ENCODE measurements around the gene IL34.
"Not testable (repeated sequence)": the region's sequence is repeated elsewhere in the genome, so short reads cannot be mapped to it uniquely, and the experiment has no call there.

The IL34 gene

DNA sequence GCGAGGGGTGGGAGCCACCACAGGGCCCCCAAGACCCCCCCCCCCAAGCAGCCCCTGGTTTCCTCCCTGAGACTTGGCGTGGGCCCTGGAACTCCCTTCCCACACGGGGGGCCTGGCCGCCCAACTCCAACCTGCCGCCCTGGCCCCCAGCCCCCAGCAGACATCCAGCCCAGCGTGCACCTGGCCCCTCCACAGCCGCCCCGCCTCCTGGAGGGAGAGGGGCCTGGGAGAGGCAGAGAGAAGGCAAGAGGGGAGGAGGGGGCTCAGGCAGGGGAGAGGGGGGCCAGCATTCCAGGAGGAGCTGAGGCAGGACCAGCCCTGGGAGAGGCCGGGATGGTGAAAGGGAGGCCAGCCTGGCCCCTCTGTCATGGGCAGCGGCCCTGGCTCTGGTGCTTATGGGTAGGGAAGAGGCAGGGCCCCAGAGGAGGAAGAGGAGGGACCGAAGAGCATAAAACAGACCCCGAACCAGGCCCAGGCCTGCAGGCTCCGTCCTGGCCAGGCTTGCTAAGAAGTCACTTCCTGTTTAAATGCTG lies 16.7 kb downstream of the IL34 start:
- POLR2A ChIA-PET, result no interaction called here
- CTCF ChIA-PET, result no interaction called here
- no peak for TF ChIP-seq ARNT (IDR thresholded peaks at IDR 0.05)
- no peak for TF ChIP-seq BHLHE40 (IDR thresholded peaks at IDR 0.05; ENCODE audit: borderline replicate concordance)
- DNase-seq (ENCODE audit: extremely low spot score), result no peak

DNA sequence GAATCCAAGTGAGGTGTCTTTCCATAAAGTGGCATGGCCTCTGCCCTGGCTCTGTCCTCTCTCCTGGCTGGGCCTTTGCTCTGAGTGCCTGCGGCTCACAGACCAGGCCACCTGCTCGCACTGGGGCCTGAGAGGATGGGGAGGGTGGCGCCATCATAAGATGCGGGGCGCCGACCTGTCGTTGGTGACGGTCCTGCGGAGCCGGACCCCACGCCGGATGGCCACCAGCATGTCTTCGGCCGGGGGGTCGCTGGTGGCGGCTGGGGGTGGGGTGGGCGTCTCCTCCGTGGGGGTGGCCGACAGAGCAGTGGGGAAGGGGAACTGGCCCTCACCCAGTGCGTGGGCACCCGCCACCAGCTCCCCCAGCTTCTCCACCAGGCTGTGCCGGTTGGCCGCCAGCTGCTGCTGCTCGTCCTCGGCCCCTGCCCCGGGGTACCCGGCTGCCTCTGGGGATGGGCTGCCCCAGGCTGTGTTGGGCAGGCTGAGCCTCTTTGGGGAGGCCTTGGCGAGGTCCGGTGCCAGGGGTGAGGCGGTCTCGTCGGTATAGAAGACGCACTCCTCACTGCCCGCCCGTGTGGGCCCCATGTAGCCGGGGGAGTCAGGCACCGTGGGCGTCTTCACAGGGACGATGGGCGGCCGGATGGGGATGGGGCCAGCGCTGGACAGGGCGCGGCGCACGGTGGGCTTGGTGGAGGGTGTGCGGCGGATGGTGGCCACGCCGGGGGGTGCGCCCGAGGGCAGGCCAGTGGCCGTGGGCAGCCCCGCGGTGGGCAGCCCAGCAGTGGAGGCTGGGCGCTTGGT lies 17.4 kb downstream of the IL34 start:
- ChIA-PET CTCF (no interaction called here), POLR2A (no interaction called here)
- TF ChIP-seq LEF1 (IDR thresholded peaks at IDR 0.05; ENCODE audit: borderline replicate concordance), result no peak
- TF ChIP-seq FOXA1 (IDR thresholded peaks at IDR 0.05), result no peak
- TF ChIP-seq SP1 (IDR thresholded peaks at IDR 0.05), result no peak
- no peak for TF ChIP-seq FOXM1 (IDR thresholded peaks at IDR 0.05; ENCODE audit: borderline replicate concordance)
- DNase-seq (ENCODE audit: extremely low spot score), result no peak

DNA sequence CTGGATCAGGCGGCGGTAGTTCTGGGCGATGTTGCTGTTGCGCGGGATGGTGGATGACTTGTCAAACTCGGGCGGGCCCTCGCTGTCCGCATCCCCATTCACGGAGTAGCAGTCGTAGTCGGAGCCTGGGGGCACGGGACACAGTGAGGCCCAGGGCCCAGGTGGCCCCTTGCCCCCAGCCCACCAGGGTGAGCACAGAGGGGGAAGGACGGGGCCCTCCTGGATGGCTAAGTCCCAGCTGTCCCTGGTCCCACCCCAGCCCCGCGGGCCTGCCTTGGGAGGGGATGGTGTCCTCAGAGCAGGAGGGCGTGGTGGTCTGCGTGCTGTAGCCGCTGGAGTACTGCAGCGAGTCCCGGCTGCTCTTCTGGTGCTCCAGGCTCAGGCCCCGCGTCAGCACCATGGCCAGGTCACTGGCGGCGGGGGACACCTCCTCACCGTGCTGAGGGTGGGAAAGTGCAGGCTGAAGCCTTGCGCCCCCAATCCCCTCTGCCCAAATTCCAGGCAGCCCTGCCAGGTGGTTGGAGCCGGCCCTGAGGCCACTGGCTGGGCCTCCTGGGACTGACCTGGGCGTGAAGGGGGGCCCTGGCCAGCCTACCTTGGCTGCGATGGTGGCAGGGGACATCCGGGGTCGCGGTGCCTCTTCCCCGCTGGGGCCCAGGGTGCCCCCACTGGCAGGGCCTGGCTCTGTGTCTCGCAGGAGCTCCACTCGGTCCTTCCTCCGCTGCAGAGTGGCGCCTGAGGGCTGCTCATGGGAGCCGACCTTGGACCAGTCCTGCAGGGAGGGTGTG lies 18.2 kb downstream of the IL34 start:
- CTCF ChIA-PET, result no interaction called here
- TF ChIP-seq FOXK2 (IDR thresholded peaks at IDR 0.05) (no peak), SP1 (IDR thresholded peaks at IDR 0.05) (no peak), HDGF (IDR thresholded peaks at IDR 0.05; ENCODE audit: borderline replicate concordance) (no peak), BHLHE40 (IDR thresholded peaks at IDR 0.05; ENCODE audit: borderline replicate concordance) (no peak), ZNF384 (IDR thresholded peaks at IDR 0.05) (no peak), ARNT (IDR thresholded peaks at IDR 0.05) (no peak), TARDBP (IDR thresholded peaks at IDR 0.05) (no peak), FOXM1 (IDR thresholded peaks at IDR 0.05; ENCODE audit: borderline replicate concordance) (no peak), CTBP1 (IDR thresholded peaks at IDR 0.05; ENCODE audit: borderline replicate concordance) (no peak), L3MBTL2 (conservative IDR thresholded peaks at IDR 0.05) (no peak), ELF4 (IDR thresholded peaks at IDR 0.05) (no peak), LEF1 (IDR thresholded peaks at IDR 0.05; ENCODE audit: borderline replicate concordance) (no peak), NFRKB (IDR thresholded peaks at IDR 0.05) (no peak), FOXA1 (IDR thresholded peaks at IDR 0.05) (no peak), SUZ12 (IDR thresholded peaks at IDR 0.05) (no peak)
- TF ChIP-seq, protein P1, sequence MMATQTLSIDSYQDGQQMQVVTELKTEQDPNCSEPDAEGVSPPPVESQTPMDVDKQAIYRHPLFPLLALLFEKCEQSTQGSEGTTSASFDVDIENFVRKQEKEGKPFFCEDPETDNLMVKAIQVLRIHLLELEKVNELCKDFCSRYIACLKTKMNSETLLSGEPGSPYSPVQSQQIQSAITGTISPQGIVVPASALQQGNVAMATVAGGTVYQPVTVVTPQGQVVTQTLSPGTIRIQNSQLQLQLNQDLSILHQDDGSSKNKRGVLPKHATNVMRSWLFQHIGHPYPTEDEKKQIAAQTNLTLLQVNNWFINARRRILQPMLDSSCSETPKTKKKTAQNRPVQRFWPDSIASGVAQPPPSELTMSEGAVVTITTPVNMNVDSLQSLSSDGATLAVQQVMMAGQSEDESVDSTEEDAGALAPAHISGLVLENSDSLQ (IDR thresholded peaks at IDR 0.05), result no peak
- POLR2A ChIA-PET, result no interaction called here
- no peak for DNase-seq (ENCODE audit: extremely low spot score)

DNA sequence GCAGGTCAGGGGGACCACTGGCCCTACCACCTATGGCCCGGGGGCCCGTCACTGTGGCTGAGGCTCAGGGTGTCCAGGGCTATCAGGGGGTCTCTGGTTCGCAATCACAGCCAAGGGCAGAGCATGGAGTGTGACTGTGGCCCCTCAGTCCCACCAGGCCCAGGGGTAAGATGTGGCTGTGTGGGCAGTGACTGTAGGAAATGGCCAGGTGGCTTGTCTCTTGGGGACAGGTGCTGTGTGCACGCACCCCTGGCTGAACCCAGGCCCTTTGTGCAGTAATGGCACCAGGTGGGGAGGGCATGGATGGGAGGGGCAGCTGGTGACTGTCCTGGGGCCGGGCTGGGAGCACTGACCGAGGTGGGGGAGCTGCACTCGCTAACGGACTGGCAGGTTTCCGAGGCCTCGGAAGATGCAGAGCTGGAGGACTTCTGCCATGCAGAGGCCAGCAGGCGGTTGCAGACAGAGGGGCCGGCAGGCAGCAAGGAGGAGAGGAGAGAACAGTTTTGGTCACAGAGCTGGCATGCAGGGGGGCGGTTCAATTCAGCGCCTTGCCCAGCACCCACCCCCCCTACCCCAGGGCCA lies 18.8 kb downstream of the IL34 start:
- CTCF ChIA-PET, result no interaction called here
- POLR2A ChIA-PET, result no interaction called here
- DNase-seq (ENCODE audit: extremely low spot score), result no peak
- no peak for TF ChIP-seq SUZ12 (IDR thresholded peaks at IDR 0.05)
- TF ChIP-seq LEF1 (IDR thresholded peaks at IDR 0.05; ENCODE audit: borderline replicate concordance), result no peak
- TF ChIP-seq, protein P1 (IDR thresholded peaks at IDR 0.05), result no peak

DNA sequence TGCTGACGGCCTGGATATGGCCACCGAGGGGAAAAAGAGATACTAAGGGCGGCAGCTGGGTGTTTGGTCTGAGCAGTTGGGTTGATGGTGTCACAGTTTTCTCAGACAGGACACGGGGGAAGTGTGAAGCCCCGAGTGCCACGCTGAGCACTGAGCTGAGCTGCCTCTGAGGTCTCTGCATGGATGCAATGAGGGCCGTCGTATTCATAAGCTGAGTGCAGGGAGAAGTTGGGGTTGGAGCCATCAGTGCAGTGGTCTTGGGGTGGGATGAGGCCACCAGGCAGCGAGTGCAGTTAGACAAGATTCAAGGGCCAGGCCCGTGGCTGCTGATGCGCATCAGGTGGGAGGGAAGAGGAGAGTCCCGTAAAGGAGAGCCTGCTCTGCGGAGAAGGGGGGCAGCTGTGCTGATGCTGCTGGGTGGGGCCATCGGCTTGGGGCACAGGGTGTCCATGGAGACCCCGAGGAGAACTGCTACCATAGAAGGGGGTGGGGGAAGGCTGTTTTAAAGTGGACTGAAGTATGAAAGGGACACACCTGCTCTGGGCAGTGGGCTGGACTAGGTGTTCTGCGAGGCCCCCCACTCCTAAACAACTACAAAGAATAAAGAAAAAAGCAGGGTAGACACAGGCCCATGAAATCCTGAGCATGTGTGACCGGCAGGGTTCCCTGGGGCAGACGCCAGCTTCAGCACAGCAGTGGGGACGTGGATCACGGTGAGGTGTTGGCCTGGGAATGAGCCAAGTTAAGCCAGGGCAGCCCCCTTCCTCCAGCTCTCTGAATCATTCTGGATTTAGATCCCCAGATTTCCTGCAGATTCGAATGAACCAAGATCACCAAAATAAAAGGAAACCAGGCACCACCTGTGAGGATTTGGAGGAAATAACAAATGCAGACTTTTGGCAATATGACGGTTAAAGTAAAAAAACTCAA lies 19.7 kb downstream of the IL34 start:
- POLR2A ChIA-PET, result no interaction called here
- no peak for DNase-seq (ENCODE audit: extremely low spot score)
- no peak for TF ChIP-seq LEF1 (IDR thresholded peaks at IDR 0.05; ENCODE audit: borderline replicate concordance)
- CTCF ChIA-PET, result no interaction called here

DNA sequence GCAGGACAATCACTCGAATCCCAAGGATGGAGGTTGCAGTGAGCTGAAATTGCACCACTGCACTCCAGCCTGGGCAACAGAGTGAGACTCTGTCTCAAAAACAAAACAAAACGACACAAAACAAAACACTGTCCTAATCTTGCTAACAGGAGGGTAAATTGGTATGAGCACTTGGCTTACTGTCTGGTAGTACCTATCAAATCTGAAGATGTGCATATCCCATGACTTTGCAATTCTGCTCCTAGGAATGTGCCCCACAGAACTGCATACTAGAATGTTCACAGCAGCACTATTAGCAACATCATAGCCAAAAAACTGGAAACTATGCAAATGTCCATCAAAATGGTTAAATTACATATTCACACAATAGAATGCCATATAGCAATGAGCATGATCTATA lies 23.8 kb downstream of the IL34 start:
- TF ChIP-seq FOXA1 (IDR thresholded peaks at IDR 0.05), result no peak
- TF ChIP-seq TARDBP (IDR thresholded peaks at IDR 0.05), result no peak
- no peak for TF ChIP-seq CTBP1 (IDR thresholded peaks at IDR 0.05; ENCODE audit: borderline replicate concordance)
- no peak for TF ChIP-seq FOXK2 (IDR thresholded peaks at IDR 0.05)
- no peak for TF ChIP-seq BHLHE40 (IDR thresholded peaks at IDR 0.05; ENCODE audit: borderline replicate concordance)
- TF ChIP-seq SP1 (IDR thresholded peaks at IDR 0.05), result no peak
- TF ChIP-seq NFRKB (IDR thresholded peaks at IDR 0.05), result no peak
- TF ChIP-seq ARNT (IDR thresholded peaks at IDR 0.05), result no peak
- TF ChIP-seq LEF1 (IDR thresholded peaks at IDR 0.05; ENCODE audit: borderline replicate concordance), result no peak
- TF ChIP-seq HDGF (IDR thresholded peaks at IDR 0.05; ENCODE audit: borderline replicate concordance), result no peak
- TF ChIP-seq, protein P1 (IDR thresholded peaks at IDR 0.05), result no peak
- TF ChIP-seq ZNF384 (IDR thresholded peaks at IDR 0.05), result no peak
- ChIA-PET POLR2A (no interaction called here), CTCF (no interaction called here)
- DNase-seq (ENCODE audit: extremely low spot score), result no peak

DNA sequence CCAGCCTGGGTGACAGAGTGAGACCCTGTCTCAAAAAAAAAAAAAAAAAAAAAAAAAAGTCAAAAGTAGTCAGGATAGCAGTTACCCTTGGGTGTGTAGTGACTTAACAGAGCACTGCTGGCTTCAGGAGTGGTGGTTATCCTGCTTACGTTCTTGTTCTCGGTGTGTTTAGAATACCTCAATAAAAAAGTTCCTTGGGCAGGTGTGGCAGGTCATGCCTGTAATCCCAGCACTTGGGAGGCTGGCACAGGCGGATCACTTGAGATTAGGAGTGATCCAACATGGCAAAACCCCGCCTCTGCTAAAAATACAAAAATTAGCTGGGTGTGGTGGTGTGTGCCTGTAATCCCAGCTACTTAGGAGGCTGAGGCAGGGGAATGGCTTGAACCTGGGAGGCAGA lies 24.6 kb downstream of the IL34 start:
- POLR2A ChIA-PET, CTCF ChIA-PET: not testable (repeated sequence)

More for the DNA sequence above, 24.6 kb downstream of the IL34 start:
- not testable (repeated sequence) for DNase-seq (ENCODE audit: extremely low spot score)
